ENCODE data around the gene CHMP4A. TPM values are rescaled to one million over a fixed set of nuclear protein-coding genes. Genes with fewer than 3 reads are reported as not detected.

CHMP4A gene
- total and polyA plus RNA-seq, 4 experiments from 2014 or later, result 99.3 to 194 (median 133) TPM

GRCh38 chr14:24258548-24259265 lies 45.4 kb upstream of the CHMP4A start:
- H3K4me3 ChIP-seq (ENCODE audit: low read length in 2 of 2), result no peak overlapping the region
- H3K4me3 Mint-ChIP-seq, result no peak overlapping the region
- no peak overlapping the region for H3K27ac Mint-ChIP-seq
- H3K4me1 ChIP-seq (ENCODE audit: insufficient read depth, low read length), result no peaks in the 10 kb centered on the region
- intact Hi-C loops (cut with micrococcal nuclease), result no loop called here
- CTCF ChIA-PET (ENCODE audit: partially characterized antibody), result interaction anchor here (2.2 to 25.6 kb wide), 3 partner anchors 16 to 74 kb away, joined by 9 to 556 read pairs (median 10); partner anchors contain the start of genes CIDEB, DHRS1, LTB4R and LTB4R2
- POLR2A ChIA-PET (ENCODE audit: partially characterized antibody), result interaction anchor here (0.9 kb wide), 1 partner anchor 16 kb away, joined by 4 read pairs; the partner anchor contains the start of gene TINF2
- no peaks in the 10 kb centered on the region for H3K9me3 Mint-ChIP-seq
- H3K36me3 ChIP-seq (ENCODE audit: insufficient read depth, low read length), result peaks cover 12% of the 10 kb centered on the region
- no peak overlapping the region for H3K27ac ChIP-seq (ENCODE audit: low read depth, low read length)
- H3K27me3 Mint-ChIP-seq, result no peaks in the 10 kb centered on the region
- H3K36me3 Mint-ChIP-seq, result peaks cover 13 to 35% of the 10 kb centered on the region in 2 donors
- no peaks in the 10 kb centered on the region for H3K9me3 ChIP-seq (ENCODE audit: control insufficient read depth in 1 of 2, low read length in 2 of 2)
- no peaks in the 10 kb centered on the region for H3K4me1 Mint-ChIP-seq
- H3K27me3 ChIP-seq (ENCODE audit: insufficient read depth, low read length), result no peaks in the 10 kb centered on the region
- DNase-seq, result no peak

GRCh38 chr14:24258119-24258518 lies 44.8 kb upstream of the CHMP4A start:
- Mint-ChIP-seq H3K27me3 (no peaks in the 10 kb centered on the region), H3K9me3 (no peaks in the 10 kb centered on the region), H3K4me3 (no peak overlapping the region), H3K27ac (no peak overlapping the region), H3K4me1 (no peaks in the 10 kb centered on the region), H3K36me3 (peaks cover 14 to 35% of the 10 kb centered on the region in 2 donors)
- ChIA-PET POLR2A (ENCODE audit: partially characterized antibody) (interaction anchor here (0.8 to 0.9 kb wide), 2 partner anchors 12 to 16 kb away, joined by 3 to 4 read pairs; partner anchors contain the start of gene TINF2), CTCF (ENCODE audit: partially characterized antibody) (interaction anchor here (2.2 to 25.6 kb wide), 3 partner anchors 15 to 75 kb away, joined by 9 to 556 read pairs (median 10); partner anchors contain the start of genes CIDEB, DHRS1, LTB4R and LTB4R2)
- Histone ChIP-seq H3K27me3 (ENCODE audit: insufficient read depth, low read length) (no peaks in the 10 kb centered on the region), H3K4me1 (ENCODE audit: insufficient read depth, low read length) (no peaks in the 10 kb centered on the region), H3K4me3 (ENCODE audit: low read length in 2 of 2) (no peak overlapping the region), H3K27ac (ENCODE audit: low read depth, low read length) (no peak overlapping the region), H3K36me3 (ENCODE audit: insufficient read depth, low read length) (peaks cover 12% of the 10 kb centered on the region), H3K9me3 (ENCODE audit: control insufficient read depth in 1 of 2, low read length in 2 of 2) (no peaks in the 10 kb centered on the region)
- DNase-seq, result no peak
- intact Hi-C loops (cut with micrococcal nuclease), result no loop called here

GRCh38 chr14:24256960-24257359 lies 43.7 kb upstream of the CHMP4A start:
- Mint-ChIP-seq H3K4me3 (no peak overlapping the region), H3K27ac (no peak overlapping the region)
- POLR2A ChIA-PET (ENCODE audit: partially characterized antibody), result no interaction called here

GRCh38 chr14:24255931-24256711 lies 42.8 kb upstream of the CHMP4A start:
- peaks cover 14 to 37% of the 10 kb centered on the region in 2 donors for H3K36me3 Mint-ChIP-seq

More at GRCh38 chr14:24256960-24257359, 43.7 kb upstream of the CHMP4A start:
- Mint-ChIP-seq H3K36me3 (peaks cover 14 to 32% of the 10 kb centered on the region in 2 donors), H3K4me1 (no peaks in the 10 kb centered on the region), H3K9me3 (no peaks in the 10 kb centered on the region), H3K27me3 (no peaks in the 10 kb centered on the region)
- intact Hi-C loops (cut with micrococcal nuclease), result no loop called here
- Histone ChIP-seq H3K36me3 (ENCODE audit: insufficient read depth, low read length) (peaks cover 12% of the 10 kb centered on the region), H3K27ac (ENCODE audit: low read depth, low read length) (no peak overlapping the region), H3K4me1 (ENCODE audit: insufficient read depth, low read length) (no peaks in the 10 kb centered on the region), H3K9me3 (ENCODE audit: control insufficient read depth in 1 of 2, low read length in 2 of 2) (no peaks in the 10 kb centered on the region), H3K4me3 (ENCODE audit: low read length in 2 of 2) (no peak overlapping the region), H3K27me3 (ENCODE audit: insufficient read depth, low read length) (no peaks in the 10 kb centered on the region)
- CTCF ChIA-PET (ENCODE audit: partially characterized antibody), result interaction anchor here (0.6 to 25.6 kb wide), 3 partner anchors 48 to 179 kb away, joined by 3 to 556 read pairs (median 9); partner anchors contain the start of genes CIDEB, DHRS1, LTB4R and LTB4R2
- no peak for DNase-seq

GRCh38 chr14:24255438-24255837 lies 42.1 kb upstream of the CHMP4A start:
- no peak for DNase-seq
- Mint-ChIP-seq H3K27me3 (no peaks in the 10 kb centered on the region), H3K27ac (peak overlapping the region in 1 of 7 donors; percentile 29), H3K4me1 (peaks cover under 1 to 9% (median 5%) of the 10 kb centered on the region in 4 donors), H3K4me3 (no peak overlapping the region), H3K9me3 (no peaks in the 10 kb centered on the region), H3K36me3 (peaks cover 14 to 36% of the 10 kb centered on the region in 2 donors)
- H3K4me3 ChIP-seq (ENCODE audit: low read length in 2 of 2), result no peak overlapping the region
- intact Hi-C loops (cut with micrococcal nuclease), result no loop called here
- no peaks in the 10 kb centered on the region for H3K9me3 ChIP-seq (ENCODE audit: control insufficient read depth in 1 of 2, low read length in 2 of 2)
- H3K4me1 ChIP-seq (ENCODE audit: insufficient read depth, low read length), result no peaks in the 10 kb centered on the region
- peaks cover 7% of the 10 kb centered on the region for H3K36me3 ChIP-seq (ENCODE audit: insufficient read depth, low read length)
- no peak overlapping the region for H3K27ac ChIP-seq (ENCODE audit: low read depth, low read length)
- no peaks in the 10 kb centered on the region for H3K27me3 ChIP-seq (ENCODE audit: insufficient read depth, low read length)
- CTCF ChIA-PET (ENCODE audit: partially characterized antibody), result interaction anchor here (1.0 to 25.6 kb wide), 2 partner anchors 50 to 78 kb away, joined by 3 to 556 read pairs; partner anchors contain the start of genes CIDEB, DHRS1, LTB4R and LTB4R2
- POLR2A ChIA-PET (ENCODE audit: partially characterized antibody), result interaction anchor here (0.8 kb wide), 1 partner anchor 15 kb away, joined by 3 read pairs; no protein-coding TSS in a partner anchor

More at GRCh38 chr14:24255931-24256711, 42.8 kb upstream of the CHMP4A start:
- intact Hi-C loops (cut with micrococcal nuclease), result no loop called here
- Mint-ChIP-seq H3K9me3 (no peaks in the 10 kb centered on the region), H3K27ac (peak overlapping the region in 1 of 7 donors; percentile 80), H3K4me1 (peaks cover 0 to 4% (median under 1%) of the 10 kb centered on the region in 4 donors), H3K4me3 (no peak overlapping the region), H3K27me3 (no peaks in the 10 kb centered on the region)
- Histone ChIP-seq H3K36me3 (ENCODE audit: insufficient read depth, low read length) (peaks cover 8% of the 10 kb centered on the region), H3K27me3 (ENCODE audit: insufficient read depth, low read length) (no peaks in the 10 kb centered on the region), H3K4me1 (ENCODE audit: insufficient read depth, low read length) (no peaks in the 10 kb centered on the region), H3K9me3 (ENCODE audit: control insufficient read depth in 1 of 2, low read length in 2 of 2) (no peaks in the 10 kb centered on the region), H3K4me3 (ENCODE audit: low read length in 2 of 2) (no peak overlapping the region), H3K27ac (ENCODE audit: low read depth, low read length) (no peak overlapping the region)
- DNase-seq, result no peak
- ChIA-PET POLR2A (ENCODE audit: partially characterized antibody) (interaction anchor here (0.8 kb wide), 1 partner anchor 14 kb away, joined by 3 read pairs; no protein-coding TSS in a partner anchor), CTCF (ENCODE audit: partially characterized antibody) (interaction anchor here (1.0 to 25.6 kb wide), 3 partner anchors 49 to 77 kb away, joined by 3 to 556 read pairs (median 9); partner anchors contain the start of genes CIDEB, DHRS1, LTB4R and LTB4R2)

- Histone ChIP-seq H3K4me1 (ENCODE audit: insufficient read depth, low read length) (no peaks in the 10 kb centered on the region), H3K36me3 (ENCODE audit: insufficient read depth, low read length) (peaks cover 7% of the 10 kb centered on the region), H3K27me3 (ENCODE audit: insufficient read depth, low read length) (no peaks in the 10 kb centered on the region), H3K4me3 (ENCODE audit: low read length in 2 of 2) (no peak overlapping the region), H3K9me3 (ENCODE audit: control insufficient read depth in 1 of 2, low read length in 2 of 2) (no peaks in the 10 kb centered on the region), H3K27ac (ENCODE audit: low read depth, low read length) (no peak overlapping the region)
- Mint-ChIP-seq H3K27ac (peak overlapping the region in 1 of 7 donors; percentile 29), H3K4me1 (peaks cover 6 to 14% (median 10%) of the 10 kb centered on the region in 4 donors), H3K36me3 (peaks cover 14 to 36% of the 10 kb centered on the region in 2 donors), H3K9me3 (no peaks in the 10 kb centered on the region), H3K4me3 (no peak overlapping the region), H3K27me3 (no peaks in the 10 kb centered on the region)
- DNase-seq, result no peak
- POLR2A ChIA-PET (ENCODE audit: partially characterized antibody), result interaction anchor here (0.8 kb wide), 1 partner anchor 16 kb away, joined by 3 read pairs; no protein-coding TSS in a partner anchor
- intact Hi-C loops (cut with micrococcal nuclease), result no loop called here
- CTCF ChIA-PET (ENCODE audit: partially characterized antibody), result interaction anchor here (1.0 to 25.6 kb wide), 2 partner anchors 51 to 78 kb away, joined by 3 to 556 read pairs; partner anchors contain the start of genes CIDEB, DHRS1, LTB4R and LTB4R2
These were observed 41.5 kb upstream of the CHMP4A start for GRCh38 chr14:24254630-24255392.

All from CD4-positive, alpha-beta memory T cell (primary cell).